Brain microvascular endothelial cell (primary cell): ENCODE results near the gene CNKSR3.
A peak's percentile ranks its signal among the peaks of the same experiment; 100 is the strongest.

ENCODE experiments used
- DNase-seq: peaks from one replicate; pipeline ENCODE4 v3.0.0-alpha.2; 2020
- H3K27ac ChIP-seq: fragments of 250-450 bp; sonication (Bioruptor Pico); 2 replicates; pipeline ENCODE4 v1.5.1; 2020; ENCODE audit warnings: mild to moderate bottlenecking, moderate library complexity
- H3K27me3 ChIP-seq: fragments of 250-450 bp; sonication (Bioruptor Pico); replicated peaks from 2 replicates; pipeline ENCODE4 v1.5.1; 2020; ENCODE audit warnings: mild to moderate bottlenecking
- H3K36me3 ChIP-seq: fragments of 250-450 bp; sonication (Bioruptor Pico); replicated peaks from 2 replicates; pipeline ENCODE4 v1.5.1; 2020; ENCODE audit warnings: mild to moderate bottlenecking
- H3K4me3 ChIP-seq: 2 replicates; pipeline ENCODE4 v1.5.1; 2011; ENCODE audit warnings: low read depth, mild to moderate bottlenecking, control low read depth, low read length, moderate library complexity
- in situ Hi-C: cut with HindIII; loops from 2 replicates; pipeline ENCODE4 v1.10.0; 2017; ENCODE audit warnings: low sequenced_read_pairs, low pct_ligation_motif_present
- TF ChIP-seq, protein P1 (sequence below): IDR thresholded peaks from 2 replicates; pipeline ENCODE4 v1.5.1; 2011; ENCODE audit warnings: low read depth, mild to moderate bottlenecking, moderate library complexity, low read length, control low read depth, inconsistent platforms; ENCODE audit errors: missing control alignments

Gene CNKSR3

DNA sequence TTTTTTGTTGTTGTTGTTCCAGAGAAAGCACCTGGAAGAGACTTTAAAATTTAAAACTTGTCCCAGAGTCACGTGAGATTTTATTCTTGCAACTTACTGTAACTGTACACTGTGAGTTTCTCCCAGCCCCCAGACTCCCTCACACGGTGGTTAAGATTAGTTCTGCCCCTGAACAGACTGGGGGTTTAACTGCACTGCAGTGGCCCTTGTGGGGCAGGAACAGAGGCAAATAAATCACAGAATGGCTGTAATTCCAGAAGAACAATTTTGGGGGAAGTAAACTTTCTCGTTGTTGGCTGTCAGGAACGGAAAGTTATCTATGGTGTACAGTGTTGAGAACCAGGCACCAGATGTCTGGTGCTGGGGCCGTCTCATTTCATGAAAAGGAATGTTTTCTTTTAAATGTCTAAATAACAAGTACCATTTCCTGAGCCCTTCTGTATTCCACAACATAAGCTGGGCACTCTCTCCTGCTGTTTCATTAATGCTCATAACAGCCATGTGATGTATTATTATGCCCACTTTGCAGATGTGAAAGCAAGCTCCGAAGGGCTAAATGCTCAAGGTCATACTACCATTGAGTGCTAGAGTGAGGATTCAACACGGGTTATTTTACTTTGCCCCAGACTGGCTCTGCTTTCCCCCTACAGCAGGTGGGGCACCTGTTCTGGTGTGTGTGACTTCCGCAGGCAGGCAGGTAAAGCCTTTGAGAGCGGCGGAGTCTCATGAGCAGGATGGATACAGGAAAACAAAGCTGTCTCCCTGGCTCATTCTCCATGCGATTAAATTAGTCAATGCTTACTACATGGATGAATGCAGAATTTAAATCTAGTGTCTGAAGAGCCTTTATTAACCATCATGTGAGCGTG is 30.5 kb downstream of the CNKSR3 start:
- no peaks in the 10 kb centered on the region for H3K27me3 ChIP-seq
- peak overlapping the region; percentile 35 for H3K4me3 ChIP-seq
- peak overlapping the region; percentile 70 for H3K27ac ChIP-seq
- H3K36me3 ChIP-seq: no peaks in the 10 kb centered on the region
- TF ChIP-seq, protein P1, sequence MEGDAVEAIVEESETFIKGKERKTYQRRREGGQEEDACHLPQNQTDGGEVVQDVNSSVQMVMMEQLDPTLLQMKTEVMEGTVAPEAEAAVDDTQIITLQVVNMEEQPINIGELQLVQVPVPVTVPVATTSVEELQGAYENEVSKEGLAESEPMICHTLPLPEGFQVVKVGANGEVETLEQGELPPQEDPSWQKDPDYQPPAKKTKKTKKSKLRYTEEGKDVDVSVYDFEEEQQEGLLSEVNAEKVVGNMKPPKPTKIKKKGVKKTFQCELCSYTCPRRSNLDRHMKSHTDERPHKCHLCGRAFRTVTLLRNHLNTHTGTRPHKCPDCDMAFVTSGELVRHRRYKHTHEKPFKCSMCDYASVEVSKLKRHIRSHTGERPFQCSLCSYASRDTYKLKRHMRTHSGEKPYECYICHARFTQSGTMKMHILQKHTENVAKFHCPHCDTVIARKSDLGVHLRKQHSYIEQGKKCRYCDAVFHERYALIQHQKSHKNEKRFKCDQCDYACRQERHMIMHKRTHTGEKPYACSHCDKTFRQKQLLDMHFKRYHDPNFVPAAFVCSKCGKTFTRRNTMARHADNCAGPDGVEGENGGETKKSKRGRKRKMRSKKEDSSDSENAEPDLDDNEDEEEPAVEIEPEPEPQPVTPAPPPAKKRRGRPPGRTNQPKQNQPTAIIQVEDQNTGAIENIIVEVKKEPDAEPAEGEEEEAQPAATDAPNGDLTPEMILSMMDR: no peak
- in situ Hi-C loops: no loop called here
- peak; percentile 14 for DNase-seq

DNA sequence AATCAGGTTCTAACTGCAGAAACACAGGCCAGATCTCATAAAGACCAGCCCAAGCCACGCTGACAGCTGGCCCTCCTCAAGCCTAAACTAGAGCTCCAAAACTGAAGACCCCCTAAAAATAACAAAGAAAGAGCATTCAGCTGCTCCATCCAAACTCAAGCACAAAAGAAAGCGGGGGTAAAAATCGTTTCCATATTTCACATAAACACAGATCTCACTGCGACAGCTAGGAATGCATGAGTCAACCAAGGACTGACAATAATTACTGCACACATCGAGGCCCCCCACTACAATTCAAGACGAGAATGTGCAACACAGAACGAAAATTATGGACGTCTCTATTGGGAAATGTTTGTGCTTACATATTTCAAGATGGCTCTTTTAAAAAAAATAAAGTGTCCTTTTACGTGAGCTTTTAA is 31.1 kb downstream of the CNKSR3 start:
- Histone ChIP-seq H3K27ac (peak overlapping the region; percentile 70), H3K36me3 (no peaks in the 10 kb centered on the region), H3K27me3 (no peaks in the 10 kb centered on the region), H3K4me3 (peak overlapping the region; percentile 35)
- in situ Hi-C loops: no loop called here
- DNase-seq: peak; percentile 64
- TF ChIP-seq, protein P1: no peak

DNA sequence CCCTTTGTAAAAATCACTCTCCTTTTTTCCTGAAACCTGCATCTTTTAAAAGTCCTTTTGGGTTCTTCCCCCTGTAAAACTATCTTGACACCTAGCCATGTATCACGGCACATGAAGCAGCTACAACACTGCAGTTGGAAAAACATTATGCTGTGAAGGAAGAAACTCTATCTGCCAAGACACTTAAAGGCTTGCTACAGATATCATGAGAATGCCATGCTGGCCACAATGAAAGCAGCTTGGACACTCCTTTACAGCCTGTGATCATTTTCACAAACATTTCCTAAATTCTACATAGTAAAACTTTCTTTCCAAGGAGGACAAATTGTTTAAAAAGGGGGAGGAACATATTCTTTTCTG is 31.8 kb downstream of the CNKSR3 start:
- TF ChIP-seq, protein P1: no peak
- Histone ChIP-seq H3K4me3 (no peak overlapping the region), H3K27ac (peak overlapping the region; percentile 70), H3K27me3 (no peaks in the 10 kb centered on the region), H3K36me3 (no peaks in the 10 kb centered on the region)
- in situ Hi-C loops: no loop called here
- DNase-seq: no peak

DNA sequence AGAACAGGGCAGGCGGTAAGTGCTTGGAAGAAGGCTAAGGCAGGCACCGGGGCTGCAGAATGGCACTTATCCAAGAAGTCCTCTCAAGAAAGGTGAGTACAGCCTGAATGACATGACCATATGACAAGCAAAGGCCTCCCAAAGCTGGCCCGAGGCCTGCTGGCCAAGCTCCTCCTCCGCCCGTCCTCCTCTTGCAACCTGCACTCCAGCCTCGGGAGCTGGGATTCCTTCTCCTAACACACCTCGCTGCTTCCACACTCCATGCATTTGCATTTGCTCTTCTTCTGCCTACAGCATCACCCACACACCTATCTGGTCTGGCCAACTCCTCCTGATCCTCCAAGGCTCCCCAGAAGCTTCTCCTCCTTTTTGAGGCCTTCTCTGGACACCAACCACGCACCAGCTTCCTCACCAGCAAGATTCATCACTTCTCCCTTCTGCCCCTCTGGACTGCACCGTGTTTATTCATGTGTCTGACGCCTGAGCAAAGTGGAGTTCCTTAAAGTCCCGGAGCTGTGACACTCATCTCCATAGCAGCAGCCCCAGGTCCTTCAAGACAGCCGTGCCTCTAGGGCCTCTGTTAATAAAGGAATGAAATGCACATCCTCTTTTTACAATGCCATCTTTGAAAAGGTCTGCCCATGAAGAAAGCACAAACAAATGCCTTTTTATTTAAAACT is 32.3 kb downstream of the CNKSR3 start:
- DNase-seq: no peak
- TF ChIP-seq, protein P1: no peak
- Histone ChIP-seq H3K36me3 (no peaks in the 10 kb centered on the region), H3K27me3 (no peaks in the 10 kb centered on the region), H3K27ac (no peak overlapping the region), H3K4me3 (no peak overlapping the region)
- in situ Hi-C loops: no loop called here

DNA sequence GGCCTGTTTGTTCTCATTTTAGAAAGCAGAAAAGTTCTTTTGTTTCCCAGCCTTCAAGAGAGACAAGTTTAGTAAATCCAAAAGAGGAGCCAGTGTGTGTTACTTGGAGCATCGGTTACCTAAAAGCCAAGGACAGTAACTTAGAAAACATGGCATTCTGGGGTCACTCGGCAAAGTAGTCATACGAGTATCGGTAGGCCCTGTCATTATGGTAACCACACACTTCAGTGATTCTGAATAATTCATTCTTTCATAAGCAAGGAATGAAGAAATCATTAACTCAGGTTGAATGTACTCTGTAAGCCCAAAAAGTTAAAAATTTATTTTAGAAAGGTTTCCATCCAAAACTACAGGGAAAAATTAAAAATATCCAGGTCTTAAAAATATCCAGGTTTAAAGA is 34.0 kb downstream of the CNKSR3 start:
- no peaks in the 10 kb centered on the region for H3K36me3 ChIP-seq
- no peak overlapping the region for H3K4me3 ChIP-seq
- in situ Hi-C loops: no loop called here
- H3K27ac ChIP-seq: no peak overlapping the region
- TF ChIP-seq, protein P1: no peak
- DNase-seq: no peak
- no peaks in the 10 kb centered on the region for H3K27me3 ChIP-seq
